HEK293T (cell line): ENCODE results near the gene SUPT4H1.

Source experiments
- CTCF ChIA-PET: fragments of 350-600 bp; formaldehyde crosslinking; extraction: SDS; loops from one replicate; lab custom pipeline; 2021; ENCODE audit warnings: antibody characterized with exemption, inconsistent platforms; lab: Yijun Ruan, JAX
- POLR2A ChIA-PET: fragments of 350-600 bp; formaldehyde crosslinking; extraction: SDS; loops from one replicate; lab custom pipeline; 2020; ENCODE audit warnings: antibody characterized with exemption, inconsistent platforms; lab: Yijun Ruan, JAX
- DNase-seq: peaks from one replicate; pipeline ENCODE4 v3.0.0; 2012; ENCODE audit warnings: mixed read lengths; ENCODE audit errors: extremely low spot score
- ARNT ChIP-seq: fragments of 450-650 bp; IDR thresholded peaks from 2 replicates; pipeline ENCODE4 v1.6.1; 2017; ENCODE audit warnings: mild to moderate bottlenecking
- BHLHE40 ChIP-seq: fragments of 450-650 bp; IDR thresholded peaks from 2 replicates; pipeline ENCODE4 v1.6.1; 2016; ENCODE audit warnings: mild to moderate bottlenecking, moderate library complexity, borderline replicate concordance
- CTBP1 ChIP-seq: fragments of 450-650 bp; IDR thresholded peaks from 2 replicates; pipeline ENCODE4 v1.6.1; 2016; ENCODE audit warnings: borderline replicate concordance
- ELF4 ChIP-seq: fragments of 450-650 bp; IDR thresholded peaks from 2 replicates; pipeline ENCODE4 v1.6.1; 2017; ENCODE audit warnings: antibody characterized with exemption
- FOXA1 ChIP-seq: fragments of 450-650 bp; IDR thresholded peaks from 2 replicates; pipeline ENCODE4 v1.6.1; 2016; ENCODE audit warnings: mild to moderate bottlenecking
- FOXK2 ChIP-seq: fragments of 450-650 bp; IDR thresholded peaks from 2 replicates; pipeline ENCODE4 v1.6.1; 2016; ENCODE audit warnings: mild to moderate bottlenecking
- FOXM1 ChIP-seq: fragments of 450-650 bp; IDR thresholded peaks from 2 replicates; pipeline ENCODE4 v1.6.1; 2017; ENCODE audit warnings: mild to moderate bottlenecking, borderline replicate concordance
- HDGF ChIP-seq: fragments of 450-650 bp; IDR thresholded peaks from 2 replicates; pipeline ENCODE4 v1.6.1; 2017; ENCODE audit warnings: antibody characterized with exemption, borderline replicate concordance
- L3MBTL2 ChIP-seq: fragments of 450-650 bp; conservative IDR thresholded peaks from 2 replicates; pipeline ENCODE4 v1.6.1; 2016; ENCODE audit warnings: mild to moderate bottlenecking
- LEF1 ChIP-seq: fragments of 450-650 bp; IDR thresholded peaks from 2 replicates; pipeline ENCODE4 v1.6.1; 2017; ENCODE audit warnings: mild to moderate bottlenecking, borderline replicate concordance
- NFRKB ChIP-seq: fragments of 450-650 bp; IDR thresholded peaks from 2 replicates; pipeline ENCODE4 v1.6.1; 2016; ENCODE audit warnings: mild to moderate bottlenecking, moderate library complexity
- PKNOX1 ChIP-seq: fragments of 450-650 bp; IDR thresholded peaks from 2 replicates; pipeline ENCODE4 v1.6.1; 2016
- SP1 ChIP-seq: fragments of 450-650 bp; IDR thresholded peaks from 2 replicates; pipeline ENCODE4 v1.6.1; 2017
- SUZ12 ChIP-seq: fragments of 450-650 bp; IDR thresholded peaks from 2 replicates; pipeline ENCODE4 v1.6.1; 2016; ENCODE audit warnings: mild to moderate bottlenecking
- TARDBP ChIP-seq: fragments of 450-650 bp; IDR thresholded peaks from 2 replicates; pipeline ENCODE4 v1.6.1; 2016
- ZNF384 ChIP-seq: fragments of 450-650 bp; IDR thresholded peaks from 2 replicates; pipeline ENCODE4 v1.6.1; 2016

Gene SUPT4H1

GRCh38 chr17:58335061-58335731 is 16.8 kb downstream of the SUPT4H1 start:
- no peak for TF ChIP-seq FOXM1
- TF ChIP-seq FOXK2 = no peak
- no peak for TF ChIP-seq ELF4
- no peak for TF ChIP-seq TARDBP
- TF ChIP-seq FOXA1 = no peak
- TF ChIP-seq NFRKB = no peak
- no peak for TF ChIP-seq PKNOX1
- no peak for TF ChIP-seq SUZ12
- no peak for TF ChIP-seq CTBP1
- no peak for TF ChIP-seq L3MBTL2
- TF ChIP-seq SP1 = no peak
- no peak for TF ChIP-seq HDGF
- TF ChIP-seq LEF1 = no peak
- TF ChIP-seq ZNF384 = no peak
- no peak for TF ChIP-seq ARNT
- POLR2A ChIA-PET = interaction anchor here (1.7 kb wide), 1 partner anchor 17 kb away, joined by 10 read pairs; the partner anchor contains the start of gene SUPT4H1
- no peak for DNase-seq
- CTCF ChIA-PET = interaction anchor here (0.8 kb wide), 1 partner anchor 82 kb away, joined by 3 read pairs; the partner anchor contains the start of gene RNF43

- DNase-seq = no peak
- ChIA-PET CTCF (interaction anchor here (0.6 to 0.8 kb wide), 2 partner anchors 82 to 83 kb away, joined by 3 read pairs; partner anchors contain the start of gene RNF43), POLR2A (interaction anchor here (1.7 kb wide), 1 partner anchor 17 kb away, joined by 10 read pairs; the partner anchor contains the start of gene SUPT4H1)
- no peak for TF ChIP-seq NFRKB
- TF ChIP-seq ZNF384 = no peak
- no peak for TF ChIP-seq L3MBTL2
- no peak for TF ChIP-seq SP1
- no peak for TF ChIP-seq ARNT
- no peak for TF ChIP-seq PKNOX1
Observed at GRCh38 chr17:58334661-58335060, 17.3 kb downstream of the SUPT4H1 start.

- DNase-seq = no peak
- ChIA-PET POLR2A (no interaction called here), CTCF (interaction anchor here (0.6 to 0.7 kb wide), 2 partner anchors 17 to 83 kb away, joined by 3 to 4 read pairs; partner anchors contain the start of gene RNF43)
- TF ChIP-seq CTBP1 (no peak), FOXM1 (no peak), SP1 (no peak), L3MBTL2 (no peak), PKNOX1 (no peak), FOXA1 (no peak), SUZ12 (no peak), ARNT (no peak), ZNF384 (no peak), LEF1 (no peak), NFRKB (no peak)
Observed at GRCh38 chr17:58334256-58334655, 17.7 kb downstream of the SUPT4H1 start.

- POLR2A ChIA-PET = interaction anchor here (3.3 kb wide), 1 partner anchor 18 kb away, joined by 14 read pairs; the partner anchor contains the start of gene SUPT4H1
- CTCF ChIA-PET = interaction anchor here (0.7 kb wide), 1 partner anchor 16 kb away, joined by 4 read pairs; no protein-coding TSS in a partner anchor
- DNase-seq = no peak
- TF ChIP-seq FOXA1 (no peak), CTBP1 (no peak), TARDBP (no peak), FOXM1 (no peak), FOXK2 (no peak), SP1 (no peak), L3MBTL2 (no peak), ELF4 (no peak), HDGF (no peak), BHLHE40 (no peak), ZNF384 (no peak), LEF1 (no peak), SUZ12 (no peak), ARNT (no peak), PKNOX1 (no peak), NFRKB (no peak)
Observed at GRCh38 chr17:58333736-58334207, 18.2 kb downstream of the SUPT4H1 start.

- TF ChIP-seq CTBP1 = no peak
- no peak for TF ChIP-seq TARDBP
- no peak for TF ChIP-seq SUZ12
- no peak for TF ChIP-seq FOXK2
- no peak for TF ChIP-seq FOXA1
- DNase-seq = no peak
- ChIA-PET CTCF (interaction anchor here (0.7 kb wide), 1 partner anchor 15 kb away, joined by 4 read pairs; no protein-coding TSS in a partner anchor), POLR2A (interaction anchor here (3.3 kb wide), 1 partner anchor 19 kb away, joined by 14 read pairs; the partner anchor contains the start of gene SUPT4H1)
Observed at GRCh38 chr17:58332778-58333735, 18.9 kb downstream of the SUPT4H1 start.
